ENCODE data around the gene CACNA2D4. TPM values are rescaled to one million over a fixed set of nuclear protein-coding genes. Genes with fewer than 3 reads are reported as not detected.
A peak's percentile ranks its signal among the peaks of the same experiment; 100 is the strongest.

The CACNA2D4 gene
- total and polyA plus RNA-seq, 4 donors = 1.5 to 12.6 (median 7.3) TPM

GRCh38 chr12:1869145-1869544 lies 49.3 kb downstream of the CACNA2D4 start:
- WGBS, 2 donors = 94 to 96% methylated on average over 10 of the region's 10 CpGs
- Histone ChIP-seq H3K27ac (ENCODE audit: low read depth in 1 of 2, low read length in 1 of 2) (no peak overlapping the region), H3K9ac (ENCODE audit: insufficient read depth in 1 of 2, low read length in 2 of 2) (no peak overlapping the region), H3K36me3 (ENCODE audit: control insufficient read depth in 4 of 4, insufficient read depth in 4 of 4, low read length in 4 of 4) (no peaks in the 10 kb centered on the region), H3K9me3 (ENCODE audit: control insufficient read depth in 4 of 4, insufficient read depth in 3 of 4, low read length in 3 of 4) (peaks cover 0 to 21% (median 0%) of the 10 kb centered on the region in 4 donors), H3K27me3 (ENCODE audit: control insufficient read depth in 3 of 3, insufficient read depth in 3 of 3, low read length in 2 of 3) (peaks cover 0 to 5% (median 0%) of the 10 kb centered on the region in 3 donors), H3K4me1 (ENCODE audit: control insufficient read depth in 5 of 5, insufficient read depth in 5 of 5, low read length in 5 of 5) (peaks cover 0 to 3% (median 0%) of the 10 kb centered on the region in 5 donors), H3K4me3 (no peak overlapping the region)
- TF ChIP-seq CTCF (IDR thresholded peaks at IDR 0.05; ENCODE audit: control extremely low read depth, extremely low read depth) = no peak
- ATAC-seq (ENCODE audit: insufficient read depth, low FRiP score) (no peak), DNase-seq (no peak)

- H3K4me1 ChIP-seq (ENCODE audit: control insufficient read depth in 5 of 5, insufficient read depth in 5 of 5, low read length in 5 of 5) = peaks cover 0 to 3% (median 0%) of the 10 kb centered on the region in 5 donors
- no peak overlapping the region for H3K4me3 ChIP-seq
- no peak for TF ChIP-seq CTCF (IDR thresholded peaks at IDR 0.05; ENCODE audit: control extremely low read depth, extremely low read depth)
- no peak overlapping the region for H3K9ac ChIP-seq (ENCODE audit: insufficient read depth in 1 of 2, low read length in 2 of 2)
- DNase-seq (peak in 2 of 3 donors; percentile 16 to 36), ATAC-seq (ENCODE audit: insufficient read depth, low FRiP score) (no peak)
- 79 to 90% methylated on average over 32 of the region's 32 CpGs for WGBS, 2 donors
- H3K9me3 ChIP-seq (ENCODE audit: control insufficient read depth in 4 of 4, insufficient read depth in 3 of 4, low read length in 3 of 4) = peaks cover 0 to 18% (median 0%) of the 10 kb centered on the region in 4 donors
- H3K27me3 ChIP-seq (ENCODE audit: control insufficient read depth in 3 of 3, insufficient read depth in 3 of 3, low read length in 2 of 3) = peaks cover 0 to 6% (median 2%) of the 10 kb centered on the region in 3 donors
- H3K27ac ChIP-seq (ENCODE audit: low read depth in 1 of 2, low read length in 1 of 2) = no peak overlapping the region
- H3K36me3 ChIP-seq (ENCODE audit: control insufficient read depth in 4 of 4, insufficient read depth in 4 of 4, low read length in 4 of 4) = no peaks in the 10 kb centered on the region
Measured at GRCh38 chr12:1865284-1865866, 53.1 kb downstream of the CACNA2D4 start.

- H3K36me3 ChIP-seq (ENCODE audit: control insufficient read depth in 4 of 4, insufficient read depth in 4 of 4, low read length in 4 of 4) = no peaks in the 10 kb centered on the region
- DNase-seq (peak in 1 of 3 donors; percentile 3), ATAC-seq (ENCODE audit: insufficient read depth, low FRiP score) (no peak)
- H3K4me1 ChIP-seq (ENCODE audit: control insufficient read depth in 5 of 5, insufficient read depth in 5 of 5, low read length in 5 of 5) = peaks cover 0 to 3% (median 0%) of the 10 kb centered on the region in 5 donors
- no peak for TF ChIP-seq CTCF (IDR thresholded peaks at IDR 0.05; ENCODE audit: control extremely low read depth, extremely low read depth)
- H3K4me3 ChIP-seq = no peak overlapping the region
- peaks cover 0 to 15% (median 0%) of the 10 kb centered on the region in 4 donors for H3K9me3 ChIP-seq (ENCODE audit: control insufficient read depth in 4 of 4, insufficient read depth in 3 of 4, low read length in 3 of 4)
- WGBS, 2 donors = 51 to 68% methylated on average over 37 of the region's 37 CpGs
- H3K27me3 ChIP-seq (ENCODE audit: control insufficient read depth in 3 of 3, insufficient read depth in 3 of 3, low read length in 2 of 3) = peaks cover 0 to 6% (median 2%) of the 10 kb centered on the region in 3 donors
- H3K9ac ChIP-seq (ENCODE audit: insufficient read depth in 1 of 2, low read length in 2 of 2) = no peak overlapping the region
- H3K27ac ChIP-seq (ENCODE audit: low read depth in 1 of 2, low read length in 1 of 2) = no peak overlapping the region
Measured at GRCh38 chr12:1864867-1865266, 53.6 kb downstream of the CACNA2D4 start.
